Tibial nerve (tissue), 4 donors: ENCODE measurements around the gene MRTFB.

Source experiments
- EP300 ChIP-seq, 2 donors: sonication (generic); formaldehyde crosslinking; IDR thresholded peaks; one replicate each; pipeline ENCODE4 v1.6.1; 2017; ENCODE audit warnings: antibody characterized with exemption in 2 of 2, mild to moderate bottlenecking in 1 of 2
- TF ChIP-seq, protein P1 (sequence below), 5 experiments: fragments of 200-600 bp in 3 of 5; fragments of 450-650 bp in 2 of 5; sonication (generic) in 3 of 5; IDR thresholded peaks; one replicate each; pipeline ENCODE4 v1.5.1; 2016 to 2019; ENCODE audit warnings: antibody characterized with exemption in 5 of 5, mild to moderate bottlenecking in 3 of 5, moderate library complexity in 2 of 5

- TF ChIP-seq, protein P1, sequence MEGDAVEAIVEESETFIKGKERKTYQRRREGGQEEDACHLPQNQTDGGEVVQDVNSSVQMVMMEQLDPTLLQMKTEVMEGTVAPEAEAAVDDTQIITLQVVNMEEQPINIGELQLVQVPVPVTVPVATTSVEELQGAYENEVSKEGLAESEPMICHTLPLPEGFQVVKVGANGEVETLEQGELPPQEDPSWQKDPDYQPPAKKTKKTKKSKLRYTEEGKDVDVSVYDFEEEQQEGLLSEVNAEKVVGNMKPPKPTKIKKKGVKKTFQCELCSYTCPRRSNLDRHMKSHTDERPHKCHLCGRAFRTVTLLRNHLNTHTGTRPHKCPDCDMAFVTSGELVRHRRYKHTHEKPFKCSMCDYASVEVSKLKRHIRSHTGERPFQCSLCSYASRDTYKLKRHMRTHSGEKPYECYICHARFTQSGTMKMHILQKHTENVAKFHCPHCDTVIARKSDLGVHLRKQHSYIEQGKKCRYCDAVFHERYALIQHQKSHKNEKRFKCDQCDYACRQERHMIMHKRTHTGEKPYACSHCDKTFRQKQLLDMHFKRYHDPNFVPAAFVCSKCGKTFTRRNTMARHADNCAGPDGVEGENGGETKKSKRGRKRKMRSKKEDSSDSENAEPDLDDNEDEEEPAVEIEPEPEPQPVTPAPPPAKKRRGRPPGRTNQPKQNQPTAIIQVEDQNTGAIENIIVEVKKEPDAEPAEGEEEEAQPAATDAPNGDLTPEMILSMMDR (IDR thresholded peaks at IDR 0.05), result no peak
- TF ChIP-seq EP300 (IDR thresholded peaks at IDR 0.05), result no peak
Measured at GRCh38 chr16:14314116-14314515, 243.0 kb downstream of the MRTFB start.
